GM12872 (cell line): Measurements from ENCODE around the gene KCNJ9.

Experiments used
- TF ChIP-seq, protein P1 (sequence below): IDR thresholded peaks from 3 replicates; pipeline ENCODE4 v1.5.1; 2011; ENCODE audit warnings: low read depth, mild to moderate bottlenecking, low read length, moderate library complexity; ENCODE audit not compliant: insufficient read depth

KCNJ9 gene

DNA sequence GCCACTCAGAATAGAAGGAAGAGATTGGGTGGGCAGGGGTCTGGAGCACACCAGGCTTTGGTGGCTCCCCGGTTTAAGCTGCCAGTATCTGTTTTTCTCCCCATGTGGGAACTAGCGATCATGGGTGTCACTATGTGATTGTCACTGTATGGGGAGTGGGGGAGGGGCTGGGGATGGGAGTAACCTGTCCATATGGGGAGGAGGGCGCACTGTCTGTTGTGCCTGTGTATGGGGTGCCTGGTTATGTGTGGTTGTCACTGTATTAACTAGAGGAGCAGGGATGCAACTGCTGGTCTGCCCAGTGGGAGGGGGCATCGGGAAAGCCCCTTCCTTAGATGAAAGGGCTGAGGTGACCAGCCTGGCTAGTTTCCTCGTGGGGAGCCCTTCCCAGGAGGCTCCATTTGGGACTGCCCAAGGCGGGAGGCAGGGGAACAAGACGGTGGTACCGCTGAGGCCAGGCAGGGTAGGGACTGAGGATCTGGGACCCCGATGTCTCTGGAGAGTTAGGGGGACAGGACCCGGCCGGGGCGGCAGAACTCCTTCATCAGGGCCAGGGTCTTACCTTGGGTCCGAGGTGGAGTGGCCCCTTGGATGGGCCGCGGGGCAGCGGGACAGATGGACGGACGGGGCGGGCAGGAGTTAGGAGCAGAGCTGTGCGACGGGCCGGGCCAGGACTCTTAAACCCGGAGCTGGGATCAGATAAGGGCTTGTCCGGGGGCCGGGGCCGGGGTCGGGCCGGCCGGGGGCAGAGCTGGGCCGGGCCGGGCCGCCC is 11.7 kb upstream of the KCNJ9 start, which contains the start of gene KCNJ10:
TSS of gene KCNJ10 (minus strand) at position 701 of the 772 bp plus-strand sequence. CDS start 27,628 bp downstream, outside the sequence.
- TF ChIP-seq, protein P1, sequence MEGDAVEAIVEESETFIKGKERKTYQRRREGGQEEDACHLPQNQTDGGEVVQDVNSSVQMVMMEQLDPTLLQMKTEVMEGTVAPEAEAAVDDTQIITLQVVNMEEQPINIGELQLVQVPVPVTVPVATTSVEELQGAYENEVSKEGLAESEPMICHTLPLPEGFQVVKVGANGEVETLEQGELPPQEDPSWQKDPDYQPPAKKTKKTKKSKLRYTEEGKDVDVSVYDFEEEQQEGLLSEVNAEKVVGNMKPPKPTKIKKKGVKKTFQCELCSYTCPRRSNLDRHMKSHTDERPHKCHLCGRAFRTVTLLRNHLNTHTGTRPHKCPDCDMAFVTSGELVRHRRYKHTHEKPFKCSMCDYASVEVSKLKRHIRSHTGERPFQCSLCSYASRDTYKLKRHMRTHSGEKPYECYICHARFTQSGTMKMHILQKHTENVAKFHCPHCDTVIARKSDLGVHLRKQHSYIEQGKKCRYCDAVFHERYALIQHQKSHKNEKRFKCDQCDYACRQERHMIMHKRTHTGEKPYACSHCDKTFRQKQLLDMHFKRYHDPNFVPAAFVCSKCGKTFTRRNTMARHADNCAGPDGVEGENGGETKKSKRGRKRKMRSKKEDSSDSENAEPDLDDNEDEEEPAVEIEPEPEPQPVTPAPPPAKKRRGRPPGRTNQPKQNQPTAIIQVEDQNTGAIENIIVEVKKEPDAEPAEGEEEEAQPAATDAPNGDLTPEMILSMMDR: no peak

- TF ChIP-seq, protein P1: no peak
These were observed 10.8 kb upstream of the KCNJ9 start for GRCh38 chr1:160070243-160071163.

DNA sequence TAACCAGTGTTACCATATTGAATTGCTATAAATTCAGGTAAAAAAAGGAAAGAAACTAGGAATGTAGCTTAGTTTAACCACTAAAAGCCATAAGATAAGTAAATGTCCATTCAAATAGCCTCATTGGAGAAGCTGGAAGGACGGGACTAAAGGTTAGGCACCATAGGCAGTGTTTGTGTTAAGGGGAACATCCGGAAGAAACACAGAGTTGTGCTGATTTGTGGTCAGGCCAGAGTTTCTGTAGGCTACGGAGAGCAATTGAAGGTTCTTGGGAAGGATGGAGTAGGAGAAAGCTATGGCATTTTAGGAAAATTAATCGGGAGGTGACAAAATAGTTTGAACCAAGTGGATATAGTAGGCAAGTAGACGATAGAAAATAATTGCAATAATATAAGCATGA is 10.0 kb upstream of the KCNJ9 start:
- TF ChIP-seq, protein P1: no peak

DNA sequence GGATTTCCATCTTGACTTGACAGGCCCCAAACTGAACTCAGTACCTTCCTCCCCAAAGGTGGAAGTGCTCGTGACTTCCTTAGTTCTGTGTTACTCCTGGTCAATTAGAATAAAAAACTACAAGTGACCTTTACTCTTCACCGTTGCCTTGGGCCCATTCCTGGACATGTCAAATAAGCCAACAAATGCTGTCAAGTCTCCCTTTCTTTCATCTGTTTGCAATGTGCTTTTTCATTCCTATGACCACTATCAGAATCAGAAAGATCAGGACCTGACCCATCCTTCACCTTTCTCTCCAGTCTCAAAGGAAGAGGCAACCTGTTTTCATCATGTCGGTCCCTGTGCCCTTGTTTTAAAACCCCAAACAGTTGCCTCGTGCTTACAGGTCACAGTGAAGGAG is 6.5 kb upstream of the KCNJ9 start:
- TF ChIP-seq, protein P1: no peak

DNA sequence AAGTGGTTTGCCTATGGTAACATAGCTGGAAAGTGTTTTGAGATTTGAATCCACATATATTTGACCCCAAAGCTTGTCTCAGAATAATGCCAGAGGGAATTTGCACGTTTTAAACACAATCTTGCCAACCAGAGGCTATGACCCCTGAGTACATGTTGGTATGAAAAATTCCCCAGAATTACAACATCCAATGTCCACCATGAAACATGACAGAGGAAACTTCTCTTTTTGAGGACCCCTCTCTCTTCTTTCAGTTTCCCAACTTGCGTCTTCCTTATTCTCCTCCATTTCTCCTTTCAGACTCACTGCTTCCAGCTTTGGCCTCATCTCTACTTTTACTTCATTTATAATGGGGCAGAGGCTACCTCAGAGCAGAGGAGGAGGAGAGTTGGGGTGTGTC is 5.5 kb upstream of the KCNJ9 start:
- TF ChIP-seq, protein P1: no peak

DNA sequence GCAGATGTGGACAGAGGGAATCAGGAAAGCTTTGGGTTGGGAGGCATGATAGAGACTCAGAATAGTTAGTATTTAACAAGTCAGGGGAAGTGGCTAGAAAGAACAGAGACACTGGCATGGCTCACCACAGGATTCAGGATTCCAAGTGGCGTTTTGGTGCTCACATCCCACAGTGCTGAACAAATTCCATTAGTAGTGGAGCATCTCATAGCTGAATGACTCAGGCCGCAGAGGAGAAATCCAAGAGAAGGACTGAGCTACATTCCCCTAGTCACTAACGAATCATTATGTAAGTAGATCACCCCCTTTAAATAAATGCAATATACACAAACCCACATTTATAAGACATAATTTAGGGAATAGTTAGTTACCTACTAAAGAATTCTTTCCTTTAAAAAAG is 5.0 kb upstream of the KCNJ9 start:
- TF ChIP-seq, protein P1: no peak

GRCh38 chr1:160077486-160077885 is 3.9 kb upstream of the KCNJ9 start:
- TF ChIP-seq, protein P1: no peak
